HG03196 (cell line): ENCODE measurements around the gene ZNF275.
"Not testable (repeated sequence)": the region's sequence is repeated elsewhere in the genome, so short reads cannot be mapped to it uniquely, and the experiment has no call there.

Experiments used
- ATAC-seq: cut with Tn5 transposase; IDR thresholded peaks from one replicate; pipeline ENCODE4 v1.9.1; 2021; ENCODE audit not compliant: unreplicated experiment

The ZNF275 gene

GRCh38 chrX:153319295-153320046 is 14.5 kb upstream of the ZNF275 start:
- ATAC-seq, result no peak

- not testable (repeated sequence) for ATAC-seq
Measured at GRCh38 chrX:153320047-153320443, 13.9 kb upstream of the ZNF275 start.

- no peak for ATAC-seq
Measured at GRCh38 chrX:153320555-153321184, 13.3 kb upstream of the ZNF275 start.

GRCh38 chrX:153321381-153322124 is 12.4 kb upstream of the ZNF275 start, which contains the start of gene PNMA6F:
TSS of gene PNMA6F (minus strand) at chrX:153321767. CDS start at chrX:153320674, 1,093 bp downstream.
- ATAC-seq, result no peak

GRCh38 chrX:153327561-153327960 is 6.4 kb upstream of the ZNF275 start:
- ATAC-seq, result no peak

- ATAC-seq, result no peak
Measured at GRCh38 chrX:153333266-153333665, 687 bp upstream of the ZNF275 start.

- ATAC-seq, result no peak
Measured at GRCh38 chrX:153334654-153335295, 822 bp downstream of the ZNF275 start.

- ATAC-seq, result no peak
Measured at GRCh38 chrX:153336121-153336894, 2.4 kb downstream of the ZNF275 start.

GRCh38 chrX:153336988-153337387 is 3.0 kb downstream of the ZNF275 start:
- no peak for ATAC-seq

GRCh38 chrX:153338836-153339235 is 4.9 kb downstream of the ZNF275 start:
- ATAC-seq, result no peak

GRCh38 chrX:153339662-153340061 is 5.7 kb downstream of the ZNF275 start:
- no peak for ATAC-seq

GRCh38 chrX:153340111-153340510 is 6.2 kb downstream of the ZNF275 start:
- ATAC-seq, result no peak

GRCh38 chrX:153342762-153343558 is 9.0 kb downstream of the ZNF275 start:
- no peak for ATAC-seq

GRCh38 chrX:153343674-153344073 is 9.7 kb downstream of the ZNF275 start:
- ATAC-seq, result no peak

GRCh38 chrX:153347530-153347929 is 13.6 kb downstream of the ZNF275 start:
- ATAC-seq, result no peak

- ATAC-seq, result no peak
Measured at GRCh38 chrX:153348421-153348820, 14.5 kb downstream of the ZNF275 start.

- no peak for ATAC-seq
Measured at GRCh38 chrX:153349952-153350351, 16.0 kb downstream of the ZNF275 start.

GRCh38 chrX:153351981-153352380 is 18.0 kb downstream of the ZNF275 start:
- ATAC-seq, result no peak

GRCh38 chrX:153352858-153353257 is 18.9 kb downstream of the ZNF275 start:
- no peak for ATAC-seq

GRCh38 chrX:153353416-153353815 is 19.5 kb downstream of the ZNF275 start:
- ATAC-seq, result no peak
